HEK293 (cell line): ENCODE measurements around the gene ACOT7.

ENCODE experiments used
- CTCF ChIA-PET: fragments of 350-600 bp; formaldehyde crosslinking; extraction: SDS; loops from one replicate; lab custom pipeline; 2021; ENCODE audit warnings: antibody characterized with exemption; lab: Yijun Ruan, JAX
- POLR2A ChIA-PET: fragments of 300-600 bp; formaldehyde crosslinking; extraction: SDS; loops from one replicate; lab custom pipeline; 2020; ENCODE audit warnings: antibody characterized with exemption, inconsistent platforms; lab: Yijun Ruan, JAX
- H3K27ac ChIP-seq: fragments of 200-500 bp; sonication (Bioruptor generic); 2 replicates; pipeline ENCODE4 v1.5.1; 2014; ENCODE audit warnings: low read depth, low read length, control low read depth, inconsistent platforms; ENCODE audit errors: extremely low read depth
- H3K36me3 ChIP-seq, 2 experiments: fragments of 200-500 bp in 1 of 2; sonication (Bioruptor generic) in 1 of 2; 1 replicate in 1 of 2; 2 replicates in 1 of 2; pipeline ENCODE4 v1.5.1; 2014 to 2017; ENCODE audit warnings: inconsistent platforms in 2 of 2, low read length in 2 of 2; ENCODE audit not compliant: control insufficient read depth in 2 of 2, insufficient read depth in 1 of 2
- H3K4me1 ChIP-seq: fragments of 200-500 bp; sonication (Bioruptor generic); 2 replicates; pipeline ENCODE4 v1.5.1; 2014; ENCODE audit warnings: mild to moderate bottlenecking, low read length, inconsistent platforms; ENCODE audit not compliant: control insufficient read depth, insufficient read depth
- H3K4me3 ChIP-seq: 2 replicates; pipeline ENCODE4 v1.5.1; 2011; ENCODE audit warnings: low read depth, mild to moderate bottlenecking, control low read depth, low read length, moderate library complexity
- H3K9me3 ChIP-seq: fragments of 200-500 bp; sonication (Bioruptor generic); 2 replicates; pipeline ENCODE4 v1.5.1; 2014; ENCODE audit warnings: low read depth, low read length, inconsistent platforms; ENCODE audit not compliant: control insufficient read depth, insufficient read depth
- IKZF3 ChIP-seq: fragments of 450-650 bp; IDR thresholded peaks from 2 replicates; pipeline ENCODE4 v1.5.0; 2018; ENCODE audit warnings: missing biosample characterization, mild to moderate bottlenecking, missing genetic modification characterization, moderate library complexity
- KLF9 ChIP-seq: fragments of 450-650 bp; formaldehyde crosslinking; IDR thresholded peaks from 2 replicates; pipeline ENCODE4 v1.5.1; 2016; ENCODE audit warnings: missing biosample characterization, missing genetic modification characterization, low read depth
- SP2 ChIP-seq: fragments of 450-650 bp; formaldehyde crosslinking; IDR thresholded peaks from 2 replicates; pipeline ENCODE4 v1.5.1; 2016; ENCODE audit warnings: missing biosample characterization, missing genetic modification characterization
- ZNF112 ChIP-seq: fragments of 450-650 bp; formaldehyde crosslinking; IDR thresholded peaks from 2 replicates; pipeline ENCODE4 v1.5.0; 2017; ENCODE audit warnings: missing biosample characterization, missing genetic modification characterization
- ZNF140 ChIP-seq: fragments of 450-650 bp; formaldehyde crosslinking; IDR thresholded peaks from 2 replicates; pipeline ENCODE4 v1.5.1; 2016; ENCODE audit warnings: missing biosample characterization, missing genetic modification characterization
- ZNF19 ChIP-seq: fragments of 450-650 bp; formaldehyde crosslinking; IDR thresholded peaks from 2 replicates; pipeline ENCODE4; 2016; ENCODE audit warnings: missing biosample characterization, missing genetic modification characterization, low read depth
- ZNF221 ChIP-seq: fragments of 450-650 bp; formaldehyde crosslinking; IDR thresholded peaks from 2 replicates; pipeline ENCODE4 v1.5.1; 2017; ENCODE audit warnings: missing biosample characterization, missing genetic modification characterization, borderline replicate concordance
- ZNF239 ChIP-seq: fragments of 450-650 bp; formaldehyde crosslinking; IDR thresholded peaks from 2 replicates; pipeline ENCODE4 v1.5.1; 2016; ENCODE audit warnings: missing biosample characterization, missing genetic modification characterization
- ZNF248 ChIP-seq: fragments of 450-650 bp; formaldehyde crosslinking; IDR thresholded peaks from 2 replicates; pipeline ENCODE4 v1.5.1; 2017; ENCODE audit warnings: missing biosample characterization, missing genetic modification characterization
- ZNF404 ChIP-seq: fragments of 450-650 bp; formaldehyde crosslinking; IDR thresholded peaks from 2 replicates; pipeline ENCODE4 v1.5.1; 2017; ENCODE audit warnings: missing biosample characterization, missing genetic modification characterization
- ZNF416 ChIP-seq: fragments of 450-650 bp; formaldehyde crosslinking; IDR thresholded peaks from 2 replicates; pipeline ENCODE4 v1.5.1; 2016; ENCODE audit warnings: missing biosample characterization, missing genetic modification characterization
- ZNF521 ChIP-seq: fragments of 450-650 bp; formaldehyde crosslinking; IDR thresholded peaks from 2 replicates; pipeline ENCODE4 v1.5.1; 2017; ENCODE audit warnings: missing biosample characterization, mild to moderate bottlenecking, missing genetic modification characterization
- ZNF530 ChIP-seq: fragments of 450-650 bp; formaldehyde crosslinking; IDR thresholded peaks from 2 replicates; pipeline ENCODE4 v1.5.1; 2016; ENCODE audit warnings: low read depth, missing biosample characterization, missing genetic modification characterization
- ZNF585B ChIP-seq: fragments of 450-650 bp; formaldehyde crosslinking; IDR thresholded peaks from 2 replicates; pipeline ENCODE4 v1.5.1; 2016; ENCODE audit warnings: missing biosample characterization, missing genetic modification characterization
- ZNF610 ChIP-seq: fragments of 450-650 bp; formaldehyde crosslinking; IDR thresholded peaks from 2 replicates; pipeline ENCODE4 v1.5.1; 2016; ENCODE audit warnings: missing biosample characterization, missing genetic modification characterization, borderline replicate concordance
- ZNF660 ChIP-seq: fragments of 450-650 bp; IDR thresholded peaks from 2 replicates; pipeline ENCODE4 v1.5.1; 2018; ENCODE audit warnings: missing biosample characterization, mild to moderate bottlenecking, missing genetic modification characterization
- ZNF664 ChIP-seq: fragments of 450-650 bp; formaldehyde crosslinking; IDR thresholded peaks from 2 replicates; pipeline ENCODE4 v1.5.1; 2016; ENCODE audit warnings: missing biosample characterization, missing genetic modification characterization
- ZNF747 ChIP-seq: fragments of 450-650 bp; formaldehyde crosslinking; IDR thresholded peaks from 2 replicates; pipeline ENCODE4 v1.5.1; 2016; ENCODE audit warnings: missing biosample characterization, missing genetic modification characterization
- ZNF843 ChIP-seq: fragments of 450-650 bp; formaldehyde crosslinking; IDR thresholded peaks from 2 replicates; pipeline ENCODE4 v1.5.1; 2016; ENCODE audit warnings: missing biosample characterization, missing genetic modification characterization
- TF ChIP-seq, protein P1 (sequence below): fragments of 450-650 bp; formaldehyde crosslinking; IDR thresholded peaks from 2 replicates; pipeline ENCODE4 v1.5.1; 2017; ENCODE audit warnings: missing biosample characterization, missing genetic modification characterization
- TF ChIP-seq, protein P2 (sequence below): fragments of 450-650 bp; formaldehyde crosslinking; IDR thresholded peaks from 2 replicates; pipeline ENCODE4 v1.5.1; 2016; ENCODE audit warnings: missing biosample characterization, missing genetic modification characterization
- TF ChIP-seq, protein P3 (sequence below): fragments of 450-650 bp; formaldehyde crosslinking; IDR thresholded peaks from 2 replicates; pipeline ENCODE4 v1.5.1; 2016; ENCODE audit warnings: missing biosample characterization, missing genetic modification characterization

ACOT7 gene

DNA sequence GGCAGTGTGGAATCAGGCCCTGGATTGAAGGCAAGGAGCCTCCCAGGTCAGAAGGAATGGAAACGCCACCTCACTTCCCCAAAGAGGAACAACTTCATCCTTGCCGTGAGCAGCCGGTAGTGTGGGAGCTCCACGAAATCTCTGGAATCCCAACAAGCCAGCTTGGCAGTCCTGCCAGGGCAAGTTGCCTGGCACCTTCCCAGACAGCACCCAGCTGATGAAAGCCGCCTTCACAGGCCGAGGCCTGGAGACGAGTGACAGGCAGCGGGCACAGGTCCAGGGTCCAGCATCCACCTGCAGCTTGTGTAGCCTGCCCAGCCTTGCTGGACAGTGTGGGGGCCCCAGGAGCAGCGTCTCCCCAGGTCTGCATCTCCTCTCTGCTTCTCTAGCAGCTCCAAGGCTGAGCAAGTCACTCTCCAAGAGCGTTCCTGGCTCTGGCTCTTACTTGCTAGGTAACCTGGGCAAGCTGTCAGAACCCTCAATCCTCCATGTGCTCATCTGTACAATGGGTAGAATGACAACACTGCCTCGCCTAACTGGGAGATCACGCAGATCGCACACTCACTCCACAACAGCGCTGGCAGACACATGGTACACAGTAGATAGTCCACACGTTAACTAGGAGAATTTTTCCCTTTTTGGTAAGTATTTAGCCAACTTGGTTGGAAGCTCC is 43.0 kb downstream of the ACOT7 start (continued):
- TF ChIP-seq ZNF19 (tag by site-specific recombination) (no peak), ZNF416 (no peak), ZNF843 (tag by site-specific recombination) (no peak)
- TF ChIP-seq, protein P1, sequence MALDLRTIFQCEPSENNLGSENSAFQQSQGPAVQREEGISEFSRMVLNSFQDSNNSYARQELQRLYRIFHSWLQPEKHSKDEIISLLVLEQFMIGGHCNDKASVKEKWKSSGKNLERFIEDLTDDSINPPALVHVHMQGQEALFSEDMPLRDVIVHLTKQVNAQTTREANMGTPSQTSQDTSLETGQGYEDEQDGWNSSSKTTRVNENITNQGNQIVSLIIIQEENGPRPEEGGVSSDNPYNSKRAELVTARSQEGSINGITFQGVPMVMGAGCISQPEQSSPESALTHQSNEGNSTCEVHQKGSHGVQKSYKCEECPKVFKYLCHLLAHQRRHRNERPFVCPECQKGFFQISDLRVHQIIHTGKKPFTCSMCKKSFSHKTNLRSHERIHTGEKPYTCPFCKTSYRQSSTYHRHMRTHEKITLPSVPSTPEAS (tag by site-specific recombination), result no peak
- TF ChIP-seq, all 188 proteins: peak for 0

DNA sequence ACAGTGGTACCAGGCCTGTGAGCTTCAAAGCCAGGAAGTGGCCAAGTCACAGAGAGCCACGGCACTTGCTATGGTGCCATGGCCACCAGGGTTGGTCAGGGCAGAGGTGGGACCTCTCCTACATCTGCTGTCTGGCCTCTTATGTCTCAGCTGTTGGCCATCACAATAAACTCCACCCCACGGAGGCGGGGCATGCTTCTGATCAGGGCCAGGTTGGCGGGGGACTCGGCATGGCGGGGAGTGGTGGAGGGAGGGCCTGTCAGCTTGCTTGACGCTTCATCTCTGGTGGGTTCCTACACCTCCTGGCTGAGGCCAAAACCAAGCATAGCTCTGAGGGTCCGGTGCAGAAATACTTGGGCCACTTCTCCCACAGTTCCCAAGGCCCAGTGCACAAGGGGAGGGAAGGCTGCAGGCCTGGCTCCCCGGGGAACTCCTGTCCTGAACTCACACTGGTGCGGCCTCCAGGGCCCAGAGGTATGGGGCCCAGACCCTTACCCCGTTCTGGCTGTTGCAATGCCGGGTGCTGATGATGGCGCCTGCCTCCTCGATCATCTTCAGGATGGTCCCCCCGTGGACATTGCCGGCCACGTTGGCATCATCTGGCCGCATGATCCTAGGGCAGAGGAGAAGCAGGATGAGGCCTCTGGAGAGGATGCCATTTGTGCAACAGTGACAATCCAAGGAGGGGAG is 44.2 kb downstream of the ACOT7 start:
- POLR2A ChIA-PET, result no interaction called here
- peaks cover 0 to 45% of the 10 kb centered on the region in 2 experiments; a peak in 2 of 3 replicates for H3K36me3 ChIP-seq
- TF ChIP-seq ZNF664 (tag by site-specific recombination) (no peak), ZNF140 (tag by site-specific recombination) (no peak), ZNF404 (no peak), ZNF530 (tag by site-specific recombination) (no peak), ZNF585B (tag by site-specific recombination) (no peak), SP2 (tag by site-specific recombination) (no peak), ZNF239 (no peak), KLF9 (tag by site-specific recombination) (no peak), ZNF521 (tag by site-specific recombination) (no peak), ZNF248 (no peak), ZNF660 (no peak), ZNF221 (tag by site-specific recombination) (no peak), ZNF112 (tag by site-specific recombination) (no peak), ZNF610 (no peak), ZNF747 (tag by site-specific recombination) (no peak), IKZF3 (tag by site-specific recombination) (no peak)
- TF ChIP-seq, protein P2, sequence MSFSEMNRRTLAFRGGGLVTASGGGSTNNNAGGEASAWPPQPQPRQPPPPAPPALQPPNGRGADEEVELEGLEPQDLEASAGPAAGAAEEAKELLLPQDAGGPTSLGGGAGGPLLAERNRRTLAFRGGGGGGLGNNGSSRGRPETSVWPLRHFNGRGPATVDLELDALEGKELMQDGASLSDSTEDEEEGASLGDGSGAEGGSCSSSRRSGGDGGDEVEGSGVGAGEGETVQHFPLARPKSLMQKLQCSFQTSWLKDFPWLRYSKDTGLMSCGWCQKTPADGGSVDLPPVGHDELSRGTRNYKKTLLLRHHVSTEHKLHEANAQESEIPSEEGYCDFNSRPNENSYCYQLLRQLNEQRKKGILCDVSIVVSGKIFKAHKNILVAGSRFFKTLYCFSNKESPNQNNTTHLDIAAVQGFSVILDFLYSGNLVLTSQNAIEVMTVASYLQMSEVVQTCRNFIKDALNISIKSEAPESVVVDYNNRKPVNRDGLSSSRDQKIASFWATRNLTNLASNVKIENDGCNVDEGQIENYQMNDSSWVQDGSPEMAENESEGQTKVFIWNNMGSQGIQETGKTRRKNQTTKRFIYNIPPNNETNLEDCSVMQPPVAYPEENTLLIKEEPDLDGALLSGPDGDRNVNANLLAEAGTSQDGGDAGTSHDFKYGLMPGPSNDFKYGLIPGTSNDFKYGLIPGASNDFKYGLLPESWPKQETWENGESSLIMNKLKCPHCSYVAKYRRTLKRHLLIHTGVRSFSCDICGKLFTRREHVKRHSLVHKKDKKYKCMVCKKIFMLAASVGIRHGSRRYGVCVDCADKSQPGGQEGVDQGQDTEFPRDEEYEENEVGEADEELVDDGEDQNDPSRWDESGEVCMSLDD (tag by site-specific recombination), result no peak
- TF ChIP-seq, protein P3, sequence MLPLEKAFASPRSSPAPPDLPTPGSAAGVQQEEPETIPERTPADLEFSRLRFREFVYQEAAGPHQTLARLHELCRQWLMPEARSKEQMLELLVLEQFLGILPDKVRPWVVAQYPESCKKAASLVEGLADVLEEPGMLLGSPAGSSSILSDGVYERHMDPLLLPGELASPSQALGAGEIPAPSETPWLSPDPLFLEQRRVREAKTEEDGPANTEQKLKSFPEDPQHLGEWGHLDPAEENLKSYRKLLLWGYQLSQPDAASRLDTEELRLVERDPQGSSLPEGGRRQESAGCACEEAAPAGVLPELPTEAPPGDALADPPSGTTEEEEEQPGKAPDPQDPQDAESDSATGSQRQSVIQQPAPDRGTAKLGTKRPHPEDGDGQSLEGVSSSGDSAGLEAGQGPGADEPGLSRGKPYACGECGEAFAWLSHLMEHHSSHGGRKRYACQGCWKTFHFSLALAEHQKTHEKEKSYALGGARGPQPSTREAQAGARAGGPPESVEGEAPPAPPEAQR (tag by site-specific recombination), result no peak
- H3K4me1 ChIP-seq, result no peaks in the 10 kb centered on the region
- H3K9me3 ChIP-seq, result no peaks in the 10 kb centered on the region
- H3K27ac ChIP-seq, result no peak overlapping the region
- CTCF ChIA-PET, result interaction anchor here (0.6 to 2.7 kb wide), 10 partner anchors 9 to 851 kb away, joined by 3 to 23 read pairs (median 13); no protein-coding TSS in a partner anchor
- H3K4me3 ChIP-seq, result no peak overlapping the region
